ENCODE data around the gene ANKH. TPM values are rescaled to one million over a fixed set of nuclear protein-coding genes. Genes with fewer than 3 reads are reported as not detected.

ANKH gene
- total RNA-seq, 1 donor from 2014 or later: 29.9 TPM

DNA sequence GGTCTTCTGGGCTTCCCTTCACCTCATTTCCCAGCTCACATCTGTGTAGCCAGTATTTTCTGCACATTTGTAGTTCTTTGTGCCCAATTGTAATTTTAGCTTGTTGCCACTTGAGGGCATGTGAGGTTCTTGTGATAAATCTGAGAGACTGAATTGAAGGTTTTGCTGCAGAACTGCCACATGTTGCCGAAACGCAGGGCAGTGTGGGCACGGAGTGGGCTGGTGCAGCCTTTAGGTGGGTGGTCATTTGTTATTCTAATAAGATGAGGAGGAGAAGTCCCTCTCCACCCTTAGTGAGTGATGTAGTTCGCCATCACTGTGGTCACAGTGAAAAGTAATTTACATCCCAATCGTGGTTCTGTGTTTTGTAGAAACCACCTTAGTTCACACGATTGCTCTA, 185.8 kb downstream of the ANKH start:
- H3K36me3 Mint-ChIP-seq (ENCODE audit: insufficient read depth): peaks cover 31% of the 10 kb centered on the region
- no peak overlapping the region for H3K4me3 Mint-ChIP-seq (ENCODE audit: low read depth)
- H3K9me3 Mint-ChIP-seq (ENCODE audit: low read depth): no peaks in the 10 kb centered on the region
- H3K27ac Mint-ChIP-seq: peak overlapping the region; percentile 34
- peaks cover 1% of the 10 kb centered on the region for H3K4me1 Mint-ChIP-seq (ENCODE audit: low read depth)
- TF ChIP-seq, protein P1, sequence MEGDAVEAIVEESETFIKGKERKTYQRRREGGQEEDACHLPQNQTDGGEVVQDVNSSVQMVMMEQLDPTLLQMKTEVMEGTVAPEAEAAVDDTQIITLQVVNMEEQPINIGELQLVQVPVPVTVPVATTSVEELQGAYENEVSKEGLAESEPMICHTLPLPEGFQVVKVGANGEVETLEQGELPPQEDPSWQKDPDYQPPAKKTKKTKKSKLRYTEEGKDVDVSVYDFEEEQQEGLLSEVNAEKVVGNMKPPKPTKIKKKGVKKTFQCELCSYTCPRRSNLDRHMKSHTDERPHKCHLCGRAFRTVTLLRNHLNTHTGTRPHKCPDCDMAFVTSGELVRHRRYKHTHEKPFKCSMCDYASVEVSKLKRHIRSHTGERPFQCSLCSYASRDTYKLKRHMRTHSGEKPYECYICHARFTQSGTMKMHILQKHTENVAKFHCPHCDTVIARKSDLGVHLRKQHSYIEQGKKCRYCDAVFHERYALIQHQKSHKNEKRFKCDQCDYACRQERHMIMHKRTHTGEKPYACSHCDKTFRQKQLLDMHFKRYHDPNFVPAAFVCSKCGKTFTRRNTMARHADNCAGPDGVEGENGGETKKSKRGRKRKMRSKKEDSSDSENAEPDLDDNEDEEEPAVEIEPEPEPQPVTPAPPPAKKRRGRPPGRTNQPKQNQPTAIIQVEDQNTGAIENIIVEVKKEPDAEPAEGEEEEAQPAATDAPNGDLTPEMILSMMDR (IDR thresholded peaks at IDR 0.05; ENCODE audit: unreplicated experiment): peak; percentile 69
- no peak for DNase-seq (ENCODE audit: low spot score, unreplicated experiment)
- no peaks in the 10 kb centered on the region for H3K27me3 Mint-ChIP-seq

DNA sequence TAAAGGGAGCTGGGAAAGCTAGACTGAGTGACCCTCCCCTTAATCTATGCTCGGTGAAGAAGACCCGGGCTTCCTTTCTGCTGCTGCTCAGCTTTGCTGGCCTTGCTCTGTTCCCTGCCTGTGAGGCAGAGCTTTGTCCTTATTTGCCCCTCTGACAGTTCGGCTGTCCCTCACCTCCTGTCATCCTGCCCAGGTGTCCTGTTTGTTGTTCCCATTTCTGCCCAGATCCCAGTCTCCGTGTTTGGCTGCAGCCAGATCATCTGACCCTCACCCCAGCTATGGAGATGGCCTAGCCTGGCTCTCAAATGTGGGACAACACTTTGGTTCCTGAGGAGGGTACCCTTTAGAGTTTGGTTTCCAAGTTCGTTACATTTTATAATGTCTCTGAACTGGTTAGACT, 186.8 kb downstream of the ANKH start:
- Mint-ChIP-seq H3K4me1 (ENCODE audit: low read depth) (peaks cover 1% of the 10 kb centered on the region), H3K4me3 (ENCODE audit: low read depth) (no peak overlapping the region), H3K27me3 (no peaks in the 10 kb centered on the region), H3K27ac (peak overlapping the region; percentile 31), H3K9me3 (ENCODE audit: low read depth) (no peaks in the 10 kb centered on the region), H3K36me3 (ENCODE audit: insufficient read depth) (peaks cover 22% of the 10 kb centered on the region)
- TF ChIP-seq, protein P1 (IDR thresholded peaks at IDR 0.05; ENCODE audit: unreplicated experiment): no peak
- DNase-seq (ENCODE audit: low spot score, unreplicated experiment): no peak

DNA sequence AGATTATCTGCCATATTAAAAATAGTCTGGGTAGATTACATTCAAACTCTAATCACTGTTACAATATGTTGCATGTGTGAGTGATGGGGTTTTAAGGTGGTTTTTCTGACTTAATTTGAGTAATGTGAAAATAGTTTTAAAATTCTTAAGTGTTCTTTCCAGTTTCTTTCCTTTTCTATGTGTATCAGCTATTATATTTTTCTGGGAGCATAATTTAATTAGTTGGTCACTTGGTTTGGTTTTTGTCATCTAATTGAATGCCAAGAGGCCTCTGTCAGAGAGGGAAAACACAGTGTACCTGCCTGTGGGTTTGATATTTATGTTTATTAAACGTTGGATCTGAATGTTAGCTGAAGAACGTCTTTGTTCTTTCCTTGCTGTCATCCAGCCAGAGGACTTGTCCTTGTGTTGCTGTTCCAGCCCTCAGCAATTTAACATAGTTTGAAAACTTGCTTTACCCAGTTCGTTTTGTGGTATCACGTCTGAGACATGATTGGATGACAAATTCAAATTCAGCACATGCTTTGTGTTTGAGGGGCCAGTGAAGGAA, 187.6 kb downstream of the ANKH start:
- TF ChIP-seq, protein P1 (IDR thresholded peaks at IDR 0.05; ENCODE audit: unreplicated experiment): no peak
- Mint-ChIP-seq H3K27me3 (no peaks in the 10 kb centered on the region), H3K27ac (peak overlapping the region; percentile 17), H3K9me3 (ENCODE audit: low read depth) (no peaks in the 10 kb centered on the region), H3K36me3 (ENCODE audit: insufficient read depth) (peaks cover 21% of the 10 kb centered on the region), H3K4me3 (ENCODE audit: low read depth) (no peak overlapping the region), H3K4me1 (ENCODE audit: low read depth) (peaks cover 1% of the 10 kb centered on the region)
- DNase-seq (ENCODE audit: low spot score, unreplicated experiment): no peak

DNA sequence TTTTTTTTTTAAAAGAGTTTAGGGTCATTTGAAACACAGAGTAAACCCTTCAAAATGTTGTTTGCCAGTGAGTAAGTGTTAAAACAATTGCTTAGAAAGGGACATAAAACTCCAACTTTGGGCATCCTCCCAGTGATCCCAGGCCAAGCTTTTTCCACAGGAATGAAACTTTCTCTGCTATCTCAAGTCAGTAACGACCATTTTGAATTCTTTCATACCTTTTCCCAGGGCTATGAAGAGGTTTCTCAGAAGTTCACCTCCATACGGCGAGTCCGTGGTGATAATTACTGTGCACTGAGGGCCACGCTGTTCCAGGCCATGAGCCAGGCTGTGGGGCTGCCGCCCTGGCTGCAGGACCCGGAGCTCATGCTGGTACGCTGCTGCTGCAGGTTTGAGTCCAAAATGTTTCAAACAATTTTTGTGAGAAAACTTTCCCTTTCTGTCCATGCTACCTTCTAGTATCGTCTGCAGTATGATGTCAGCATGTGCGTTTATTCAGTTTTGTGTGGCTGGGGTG, 190.3 kb downstream of the ANKH start:
- no peaks in the 10 kb centered on the region for H3K9me3 Mint-ChIP-seq (ENCODE audit: low read depth)
- no peak overlapping the region for H3K4me3 Mint-ChIP-seq (ENCODE audit: low read depth)
- peaks cover 16% of the 10 kb centered on the region for H3K36me3 Mint-ChIP-seq (ENCODE audit: insufficient read depth)
- TF ChIP-seq, protein P1 (IDR thresholded peaks at IDR 0.05; ENCODE audit: unreplicated experiment): no peak
- H3K27me3 Mint-ChIP-seq: no peaks in the 10 kb centered on the region
- H3K4me1 Mint-ChIP-seq (ENCODE audit: low read depth): peaks cover 1% of the 10 kb centered on the region
- H3K27ac Mint-ChIP-seq: no peak overlapping the region
- no peak for DNase-seq (ENCODE audit: low spot score, unreplicated experiment)

DNA sequence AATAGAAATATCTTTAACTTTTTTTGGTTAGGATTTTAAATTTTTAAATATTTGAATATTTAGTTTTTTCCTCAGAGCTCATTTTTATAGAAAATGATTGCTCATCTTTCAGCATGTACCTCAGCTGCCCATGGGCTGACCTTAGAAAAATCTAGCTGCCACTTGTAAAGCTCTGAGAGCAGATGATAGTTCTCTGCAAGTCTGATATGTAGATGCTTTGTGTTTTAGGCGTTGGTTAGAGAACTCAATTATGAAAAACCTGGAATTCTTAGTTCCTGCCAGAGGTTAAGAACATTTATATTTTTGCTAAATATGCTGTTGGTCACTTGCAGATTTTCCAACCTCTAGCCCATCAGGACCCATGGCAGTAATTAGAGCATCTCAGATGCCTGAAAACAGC, 192.0 kb downstream of the ANKH start:
- no peak for DNase-seq (ENCODE audit: low spot score, unreplicated experiment)
- Mint-ChIP-seq H3K4me3 (ENCODE audit: low read depth) (no peak overlapping the region), H3K4me1 (ENCODE audit: low read depth) (no peaks in the 10 kb centered on the region), H3K9me3 (ENCODE audit: low read depth) (no peaks in the 10 kb centered on the region), H3K36me3 (ENCODE audit: insufficient read depth) (peaks cover 16% of the 10 kb centered on the region), H3K27me3 (no peaks in the 10 kb centered on the region), H3K27ac (no peak overlapping the region)
- TF ChIP-seq, protein P1 (IDR thresholded peaks at IDR 0.05; ENCODE audit: unreplicated experiment): no peak

All from progenitor cell of endocrine pancreas (in vitro differentiated cells).